Right lobe of liver (tissue), 6 donors: ENCODE results near the gene PTH1R. TPM values are rescaled to one million over a fixed set of nuclear protein-coding genes. Genes with fewer than 3 reads are reported as not detected.

Experiments used
- ATAC-seq, 4 donors: fragments of 200-7000 bp; cut with Tn5 transposase; one replicate each; pipeline ENCODE4 v1.9.1; 2020; ENCODE audit warnings: mild to moderate bottlenecking in 4 of 4, moderate library complexity in 4 of 4
- DNase-seq, 3 donors: peaks; one replicate each; pipeline ENCODE4 v3.0.0-alpha.2; 2020
- H3K27ac ChIP-seq, 3 donors: fragments of 200-600 bp; one replicate each; pipeline ENCODE4 v1.8.0; 2022
- H3K27me3 ChIP-seq, 2 donors: fragments of 200-600 bp; one replicate each; pipeline ENCODE4 v1.8.0; 2022
- H3K36me3 ChIP-seq, 4 donors: fragments of 200-600 bp; sonication (generic) in 1 of 4; one replicate each; pipeline versions ENCODE4 v1.5.1 to v1.8.0; 2017 to 2022; ENCODE audit warnings: control low read depth in 1 of 4
- H3K4me1 ChIP-seq, 4 donors: fragments of 200-600 bp; sonication (generic) in 1 of 4; one replicate each; pipeline versions ENCODE4 v1.5.1 to v1.8.0; 2017 to 2022; ENCODE audit warnings: control low read depth in 1 of 4
- H3K4me3 ChIP-seq, 3 donors: fragments of 200-600 bp; one replicate each; pipeline ENCODE4 v1.8.0; 2022
- H3K9me3 ChIP-seq, 4 donors: fragments of 200-600 bp; sonication (generic) in 1 of 4; one replicate each; pipeline versions ENCODE4 v1.5.1 to v1.8.0; 2017 to 2022; ENCODE audit warnings: control low read depth in 1 of 4
- CTCF ChIP-seq, 4 donors: fragments of 200-600 bp in 3 of 4; fragments of 450-650 bp in 1 of 4; IDR thresholded peaks; one replicate each; pipeline versions ENCODE4 v1.5.1 to v1.8.0; 2016 to 2022; ENCODE audit warnings: antibody characterized with exemption in 4 of 4, mild to moderate bottlenecking in 2 of 4
- POLR2A ChIP-seq: fragments of 450-650 bp; IDR thresholded peaks from one replicate; pipeline ENCODE4 v1.6.1; 2017; ENCODE audit warnings: antibody characterized with exemption, mild to moderate bottlenecking
- WGBS: methylation state at CpG from one replicate; pipeline ENCODE4 v1.1.6; 2018; ENCODE audit warnings: low coverage, low lambda C conversion rate; ENCODE audit not compliant: insufficient coverage; ENCODE audit errors: missing lambda C conversion rate; 5-methylcytosine and 5-hydroxymethylcytosine counted together
- intact Hi-C, 2 donors: fragments of 100-400 bp; cut with DNase I; formaldehyde crosslinking; loops; one replicate each; pipeline versions ENCODE4 v1.11.2 to v1.14.1; 2022
- total RNA-seq, 6 experiments: library from RNA; depleted of rRNA in 2 of 6; stranded (reverse); fragments of >200 nt in 2 of 6; fragmentation: NEBNext Ultra II Directional in 3 of 6; extraction: Animal tissue kit (Norgen Biotek cat#: 25700) in 3 of 6; gene quantifications; one replicate each; pipeline versions ENCODE4 v1.1.0 to v1.2.4, GENCODE V29; 2016 to 2023
- donor health status: DM: no; HTN: yes; CAD: no.
- donor health status: DM: no; HTN: no; CAD: no.
- donor health status: DM: no; HTN: no; CAD: no.
- donor health status: DM: no; HTN: yes; CAD: no.
- donor health status: DM: no; HTN: yes; CAD: no.

Gene PTH1R
- total RNA-seq, 6 experiments from 2014 or later, result 6.1 to 32.5 (median 16.0) TPM

- ATAC-seq (no peak), DNase-seq (peak in 2 of 3 donors; percentile 20 to 51)
- no peak overlapping the region for H3K4me3 ChIP-seq
- no peaks in the 10 kb centered on the region for H3K9me3 ChIP-seq
- H3K36me3 ChIP-seq, result no peaks in the 10 kb centered on the region
- TF ChIP-seq CTCF (IDR thresholded peaks at IDR 0.05) (no peak), POLR2A (no peak)
- H3K27ac ChIP-seq, result no peak overlapping the region
- no peaks in the 10 kb centered on the region for H3K4me1 ChIP-seq
- no peaks in the 10 kb centered on the region for H3K27me3 ChIP-seq
- WGBS, result 32% methylated on average over 22 of the region's 71 CpGs
- intact Hi-C loops, result loop anchor here in 1 of 2 donors (5.0 kb wide), 1 partner anchor 36 kb away; the partner anchor contains the start of gene MYL3
Observed at GRCh38 chr3:46898321-46899150, 21.0 kb downstream of the PTH1R start.

GRCh38 chr3:46899151-46900006, 21.9 kb downstream of the PTH1R start:
- no peak overlapping the region for H3K27ac ChIP-seq
- no peaks in the 10 kb centered on the region for H3K4me1 ChIP-seq
- H3K27me3 ChIP-seq, result no peaks in the 10 kb centered on the region
- intact Hi-C loops, result loop anchor here (5.0 to 10.0 kb wide), 4 partner anchors 37 to 192 kb away; partner anchors contain the start of gene MYL3 (in 1 of the 2)
- no peak overlapping the region for H3K4me3 ChIP-seq
- no peaks in the 10 kb centered on the region for H3K9me3 ChIP-seq
- TF ChIP-seq CTCF (IDR thresholded peaks at IDR 0.05), result no peak
- TF ChIP-seq POLR2A, result no peak
- ATAC-seq, result no peak
- DNase-seq, result peak in 2 of 3 donors; percentile 16 to 44
- H3K36me3 ChIP-seq, result no peaks in the 10 kb centered on the region
- 64% methylated on average over 6 of the region's 22 CpGs for WGBS

GRCh38 chr3:46900007-46900292, 22.4 kb downstream of the PTH1R start:
- no peaks in the 10 kb centered on the region for H3K9me3 ChIP-seq
- H3K27ac ChIP-seq, result no peak overlapping the region
- H3K4me1 ChIP-seq, result no peaks in the 10 kb centered on the region
- intact Hi-C loops, result loop anchor here (5.0 to 10.0 kb wide), 3 partner anchors 45 to 193 kb away; no protein-coding TSS in a partner anchor
- no CpG with 5 or more reads among the region's 5 CpGs for WGBS
- TF ChIP-seq POLR2A (no peak), CTCF (IDR thresholded peaks at IDR 0.05) (no peak)
- ATAC-seq, result no peak
- no peaks in the 10 kb centered on the region for H3K27me3 ChIP-seq
- peak in 1 of 3 donors; percentile 35 for DNase-seq
- H3K36me3 ChIP-seq, result no peaks in the 10 kb centered on the region
- no peak overlapping the region for H3K4me3 ChIP-seq

- no peaks in the 10 kb centered on the region for H3K27me3 ChIP-seq
- no peaks in the 10 kb centered on the region for H3K36me3 ChIP-seq
- no peak overlapping the region for H3K4me3 ChIP-seq
- no peaks in the 10 kb centered on the region for H3K9me3 ChIP-seq
- ATAC-seq (no peak), DNase-seq (peak in 1 of 3 donors; percentile 4)
- WGBS, result 78% methylated on average over 3 of the region's 6 CpGs
- no peaks in the 10 kb centered on the region for H3K4me1 ChIP-seq
- TF ChIP-seq POLR2A (no peak), CTCF (IDR thresholded peaks at IDR 0.05) (no peak)
- H3K27ac ChIP-seq, result no peak overlapping the region
- intact Hi-C loops, result loop anchor here (5.0 to 10.0 kb wide), 3 partner anchors 46 to 193 kb away; no protein-coding TSS in a partner anchor
Observed at GRCh38 chr3:46900356-46900755, 22.8 kb downstream of the PTH1R start.
